Mesothelial cell of epicardium (in vitro differentiated cells): ENCODE data around the gene ATL3. TPM values are rescaled to one million over a fixed set of nuclear protein-coding genes. Genes with fewer than 3 reads are reported as not detected.
"Not testable (repeated sequence)": the region's sequence is repeated elsewhere in the genome, so short reads cannot be mapped to it uniquely, and the experiment has no call there.

Experiments used
- DNase-seq, 2 experiments: peaks; one replicate each; pipeline ENCODE4 v3.0.0; 2021; ENCODE audit warnings: low spot score in 2 of 2; ENCODE audit not compliant: unreplicated experiment in 2 of 2
- H3K27ac Mint-ChIP-seq: 2 replicates; pipeline ENCODE4 v1.8.0; 2021; ENCODE audit warnings: mixed read lengths
- H3K27me3 Mint-ChIP-seq: 2 replicates; pipeline ENCODE4 v1.8.0; 2021; ENCODE audit warnings: low read depth, mixed read lengths
- H3K36me3 Mint-ChIP-seq: 2 replicates; pipeline ENCODE4 v1.8.0; 2021; ENCODE audit warnings: mixed read lengths
- H3K4me1 Mint-ChIP-seq: 2 replicates; pipeline ENCODE4 v1.8.0; 2021; ENCODE audit warnings: mixed read lengths
- H3K4me3 Mint-ChIP-seq: 2 replicates; pipeline ENCODE4 v1.8.0; 2021; ENCODE audit warnings: mild to moderate bottlenecking, moderate library complexity, mixed read lengths
- H3K9me3 Mint-ChIP-seq: 2 replicates; pipeline ENCODE4 v1.8.0; 2021; ENCODE audit warnings: mixed read lengths
- CTCF ChIP-seq: fragments of 200-600 bp; sonication (generic); IDR thresholded peaks from one replicate; pipeline ENCODE4 v1.5.0; 2021; ENCODE audit warnings: antibody characterized with exemption; ENCODE audit not compliant: unreplicated experiment
- total RNA-seq: library from RNA; stranded (reverse); gene quantifications from 3 replicates; pipeline ENCODE4 v1.2.1, GENCODE V29; 2021

The ATL3 gene
- total RNA-seq, 1 donor from 2014 or later: 20.0 TPM

- Mint-ChIP-seq H3K27ac (no peak overlapping the region), H3K36me3 (no peaks in the 10 kb centered on the region), H3K4me1 (peaks cover 30% of the 10 kb centered on the region), H3K27me3 (peaks cover 18% of the 10 kb centered on the region), H3K9me3 (no peaks in the 10 kb centered on the region), H3K4me3 (no peak overlapping the region)
- TF ChIP-seq CTCF: peak; percentile 8
- no peak for DNase-seq
Observed at GRCh38 chr11:63610604-63611394, 60.4 kb downstream of the ATL3 start.

GRCh38 chr11:63609971-63610580 is 61.1 kb downstream of the ATL3 start:
- Mint-ChIP-seq H3K27me3 (peaks cover 18% of the 10 kb centered on the region), H3K9me3 (no peaks in the 10 kb centered on the region), H3K27ac (no peak overlapping the region), H3K36me3 (no peaks in the 10 kb centered on the region), H3K4me3 (no peak overlapping the region), H3K4me1 (peaks cover 30% of the 10 kb centered on the region)
- DNase-seq: no peak
- TF ChIP-seq CTCF: no peak

DNA sequence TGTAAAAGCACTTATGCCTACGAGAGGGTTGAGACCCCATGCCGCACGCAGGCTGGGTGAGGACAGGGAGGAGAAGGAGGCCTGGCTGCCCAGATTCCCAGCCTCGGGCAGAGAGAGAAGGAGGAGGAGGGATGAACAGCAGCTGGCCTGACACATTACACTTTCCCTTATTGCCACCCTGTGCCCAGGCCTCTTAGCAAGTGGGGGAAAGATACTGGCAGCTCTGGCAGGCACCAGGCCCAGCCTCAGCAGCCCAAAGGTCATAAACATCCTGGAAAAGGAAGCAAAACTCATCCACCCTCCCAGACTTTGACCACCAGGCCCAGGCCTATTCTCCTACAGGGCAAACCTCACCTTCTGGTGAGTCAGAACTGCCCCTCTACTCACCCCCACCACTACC is 61.6 kb downstream of the ATL3 start:
- Mint-ChIP-seq H3K36me3 (no peaks in the 10 kb centered on the region), H3K27me3 (peaks cover 15% of the 10 kb centered on the region), H3K9me3 (no peaks in the 10 kb centered on the region), H3K4me1 (peaks cover 30% of the 10 kb centered on the region), H3K27ac (no peak overlapping the region), H3K4me3 (no peak overlapping the region)
- DNase-seq: no peak
- TF ChIP-seq CTCF: no peak

GRCh38 chr11:63608353-63609345 is 62.5 kb downstream of the ATL3 start:
- Mint-ChIP-seq H3K9me3 (no peaks in the 10 kb centered on the region), H3K27me3 (peaks cover 9% of the 10 kb centered on the region), H3K4me1 (peaks cover 26% of the 10 kb centered on the region), H3K27ac (no peak overlapping the region), H3K4me3 (no peak overlapping the region), H3K36me3 (no peaks in the 10 kb centered on the region)
- no peak for DNase-seq
- no peak for TF ChIP-seq CTCF

DNA sequence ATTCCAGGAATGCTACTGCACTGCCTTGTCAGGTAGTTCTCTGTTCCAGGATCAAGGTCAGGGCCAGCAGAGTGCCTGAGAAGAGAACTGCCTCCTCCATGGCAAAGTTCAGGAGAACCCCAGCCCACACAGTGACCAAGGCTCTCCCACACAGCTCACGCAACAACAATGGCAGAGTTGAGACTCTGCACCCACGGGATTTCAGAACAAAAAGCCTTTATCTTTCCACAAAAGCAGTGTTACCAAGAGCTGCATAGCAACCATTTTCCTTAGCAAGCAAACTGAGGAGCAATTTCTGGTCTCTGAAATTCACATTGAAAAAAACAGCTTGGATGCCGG is 68.0 kb downstream of the ATL3 start:
- Mint-ChIP-seq H3K27me3 (no peaks in the 10 kb centered on the region), H3K36me3 (no peaks in the 10 kb centered on the region), H3K27ac (no peak overlapping the region), H3K4me3 (no peak overlapping the region), H3K4me1 (peaks cover 2% of the 10 kb centered on the region), H3K9me3 (no peaks in the 10 kb centered on the region)
- no peak for DNase-seq
- TF ChIP-seq CTCF: no peak

GRCh38 chr11:63602290-63603179 is 68.6 kb downstream of the ATL3 start:
- DNase-seq, H3K27me3 Mint-ChIP-seq, H3K36me3 Mint-ChIP-seq: not testable (repeated sequence)

More at GRCh38 chr11:63602290-63603179, 68.6 kb downstream of the ATL3 start:
- H3K4me3 Mint-ChIP-seq, H3K4me1 Mint-ChIP-seq, H3K9me3 Mint-ChIP-seq: not testable (repeated sequence)
- peak overlapping the region; percentile 15 for H3K27ac Mint-ChIP-seq
